Loucy (cell line): Measurements from ENCODE around the gene CCZ1.
"Not testable (repeated sequence)": the region's sequence is repeated elsewhere in the genome, so short reads cannot be mapped to it uniquely, and the experiment has no call there.

Experiments
- H2AFZ ChIP-seq: fragments of 200-600 bp; sonication (generic); 2 replicates; pipeline ENCODE4 v1.6.0; 2016; ENCODE audit warnings: antibody characterized with exemption, mild to moderate bottlenecking, low read length, moderate library complexity
- H3F3A ChIP-seq: fragments of 200-600 bp; 2 replicates; pipeline ENCODE4 v1.6.0; 2016; ENCODE audit warnings: antibody characterized with exemption, low read depth, mild to moderate bottlenecking
- H3K27me3 ChIP-seq: fragments of 200-600 bp; sonication (generic); 2 replicates; pipeline ENCODE4 v1.6.1; 2014; ENCODE audit warnings: low read length, mild to moderate bottlenecking; ENCODE audit not compliant: insufficient read depth, poor library complexity, severe bottlenecking
- H3K36me3 ChIP-seq: fragments of 200-600 bp; sonication (generic); 2 replicates; pipeline ENCODE4 v1.6.1; 2016; ENCODE audit warnings: low read length; ENCODE audit not compliant: insufficient read depth
- H3K4me1 ChIP-seq: fragments of 200-600 bp; sonication (generic); 2 replicates; pipeline ENCODE4 v1.5.1; 2014; ENCODE audit warnings: low read length, mild to moderate bottlenecking; ENCODE audit not compliant: insufficient read depth, poor library complexity, severe bottlenecking
- H3K4me2 ChIP-seq: fragments of 200-600 bp; sonication (generic); 2 replicates; pipeline ENCODE4 v1.6.0; 2014; ENCODE audit warnings: antibody characterized with exemption, low read length, low read depth, mild to moderate bottlenecking; ENCODE audit not compliant: poor library complexity, severe bottlenecking
- H3K4me3 ChIP-seq: fragments of 200-600 bp; sonication (generic); 2 replicates; pipeline ENCODE4 v1.5.1; 2014; ENCODE audit warnings: low read length, mild to moderate bottlenecking, mixed read lengths; ENCODE audit not compliant: poor library complexity, severe bottlenecking
- H3K79me2 ChIP-seq: fragments of 200-600 bp; sonication (generic); 2 replicates; pipeline ENCODE4 v1.6.1; 2014; ENCODE audit warnings: low read length; ENCODE audit not compliant: insufficient read depth
- H3K9ac ChIP-seq: fragments of 200-600 bp; sonication (generic); 2 replicates; pipeline ENCODE4 v1.6.0; 2014; ENCODE audit warnings: mild to moderate bottlenecking, low read depth, low read length, moderate library complexity; ENCODE audit not compliant: poor library complexity, severe bottlenecking
- H3K9me2 ChIP-seq: fragments of 200-600 bp; sonication (generic); replicated peaks from 2 replicates; pipeline ENCODE4 v1.6.1; 2016; ENCODE audit warnings: low read depth, low read length, mixed read lengths
- H3K9me3 ChIP-seq: fragments of 200-600 bp; sonication (generic); 2 replicates; pipeline ENCODE4 v1.6.1; 2014; ENCODE audit warnings: mild to moderate bottlenecking, antibody characterized with exemption, low read length, low read depth; ENCODE audit not compliant: insufficient read depth
- H4K20me1 ChIP-seq: fragments of 200-600 bp; sonication (generic); 2 replicates; pipeline ENCODE4 v1.6.0; 2014; ENCODE audit warnings: antibody characterized with exemption, low read length, mild to moderate bottlenecking; ENCODE audit not compliant: insufficient read depth, poor library complexity, severe bottlenecking
- CTCF ChIP-seq: fragments of 200-600 bp; sonication (generic); conservative IDR thresholded peaks from 2 replicates; pipeline ENCODE4 v1.5.1; 2014; ENCODE audit warnings: mild to moderate bottlenecking, antibody characterized with exemption, low read length
- EZH2phosphoT487 ChIP-seq: fragments of 200-600 bp; IDR thresholded peaks from 2 replicates; pipeline ENCODE4 v1.6.1; 2018; ENCODE audit warnings: antibody characterized with exemption, mild to moderate bottlenecking, moderate library complexity, borderline replicate concordance

CCZ1 gene

GRCh38 chr7:5869691-5870090 lies 28.8 kb upstream of the CCZ1 start:
- Histone ChIP-seq H3K4me2 (no peak overlapping the region), H3K9me2 (no peaks in the 10 kb centered on the region), H3K9ac (no peak overlapping the region), H3K4me1 (no peaks in the 10 kb centered on the region), H3K79me2 (no peaks in the 10 kb centered on the region), H3F3A (no peaks in the 10 kb centered on the region), H2AFZ (no peak overlapping the region), H3K27me3 (no peaks in the 10 kb centered on the region), H4K20me1 (no peaks in the 10 kb centered on the region), H3K4me3 (no peak overlapping the region), H3K9me3 (no peaks in the 10 kb centered on the region), H3K36me3 (no peaks in the 10 kb centered on the region)
- TF ChIP-seq CTCF, result no peak
- TF ChIP-seq EZH2phosphoT487, result no peak

- Histone ChIP-seq H3K4me2 (no peak overlapping the region), H2AFZ (no peak overlapping the region), H3K4me3 (no peak overlapping the region), H3F3A (no peaks in the 10 kb centered on the region), H3K9ac (no peak overlapping the region), H3K4me1 (no peaks in the 10 kb centered on the region), H3K79me2 (no peaks in the 10 kb centered on the region), H3K27me3 (no peaks in the 10 kb centered on the region), H3K9me2 (no peaks in the 10 kb centered on the region), H4K20me1 (no peaks in the 10 kb centered on the region), H3K9me3 (no peaks in the 10 kb centered on the region), H3K36me3 (no peaks in the 10 kb centered on the region)
- TF ChIP-seq CTCF, result no peak
- TF ChIP-seq EZH2phosphoT487, result no peak
These were observed 28.2 kb upstream of the CCZ1 start for GRCh38 chr7:5870311-5870710.

- no peak overlapping the region for H3K4me3 ChIP-seq
- TF ChIP-seq EZH2phosphoT487, result no peak
- no peak for TF ChIP-seq CTCF
- H3F3A ChIP-seq, result no peaks in the 10 kb centered on the region
- no peaks in the 10 kb centered on the region for H3K79me2 ChIP-seq
- no peaks in the 10 kb centered on the region for H3K27me3 ChIP-seq
- no peaks in the 10 kb centered on the region for H3K9me3 ChIP-seq
- no peak overlapping the region for H2AFZ ChIP-seq
- H3K36me3 ChIP-seq, result no peaks in the 10 kb centered on the region
- no peak overlapping the region for H3K9ac ChIP-seq
- H3K9me2 ChIP-seq, result no peaks in the 10 kb centered on the region
- no peak overlapping the region for H3K4me2 ChIP-seq
- H4K20me1 ChIP-seq, result no peaks in the 10 kb centered on the region
- no peaks in the 10 kb centered on the region for H3K4me1 ChIP-seq
These were observed 26.2 kb upstream of the CCZ1 start for GRCh38 chr7:5872326-5872725.

- not testable (repeated sequence) for H3K36me3 ChIP-seq, H3F3A ChIP-seq, H3K4me1 ChIP-seq
These were observed 18.9 kb upstream of the CCZ1 start for GRCh38 chr7:5879591-5879990.

GRCh38 chr7:5880106-5880505 lies 18.4 kb upstream of the CCZ1 start:
- H2AFZ ChIP-seq, H3K9me3 ChIP-seq, H4K20me1 ChIP-seq, H3K4me2 ChIP-seq, H3K4me3 ChIP-seq, H3K9me2 ChIP-seq, H3K27me3 ChIP-seq, H3K9ac ChIP-seq, H3K4me1 ChIP-seq, H3K36me3 ChIP-seq, H3F3A ChIP-seq, H3K79me2 ChIP-seq: not testable (repeated sequence)

More at GRCh38 chr7:5879591-5879990, 18.9 kb upstream of the CCZ1 start:
- H3K79me2 ChIP-seq, H3K9ac ChIP-seq, H3K4me3 ChIP-seq, H3K9me2 ChIP-seq, H4K20me1 ChIP-seq, H3K27me3 ChIP-seq, H3K9me3 ChIP-seq, H3K4me2 ChIP-seq, H2AFZ ChIP-seq: not testable (repeated sequence)
